GM06990 (cell line): ENCODE results near the gene ELOVL5.

Experiments
- DNase-seq: peaks from one replicate; pipeline ENCODE4 v3.0.0-alpha.2; 2011; ENCODE audit not compliant: insufficient read length; ENCODE audit errors: extremely low read depth
- H3K27me3 ChIP-seq: replicated peaks from 2 replicates; pipeline ENCODE4 v1.6.0; 2011; ENCODE audit warnings: low read length; ENCODE audit not compliant: control insufficient read depth, insufficient read depth
- H3K36me3 ChIP-seq: 2 replicates; pipeline ENCODE4 v1.5.1; 2011; ENCODE audit warnings: low read length; ENCODE audit not compliant: control insufficient read depth, insufficient read depth
- H3K4me3 ChIP-seq: replicated peaks from 2 replicates; pipeline ENCODE4 v1.5.1; 2011; ENCODE audit warnings: low read depth, mild to moderate bottlenecking, control low read depth, low read length
- CTCF ChIP-seq: IDR thresholded peaks from 2 replicates; pipeline ENCODE4 v1.5.1; 2011; ENCODE audit warnings: low read length, control low read depth, mild to moderate bottlenecking, inconsistent platforms; ENCODE audit not compliant: insufficient read depth, poor library complexity, severe bottlenecking

Gene ELOVL5

GRCh38 chr6:53257001-53257400 lies 91.7 kb downstream of the ELOVL5 start:
- no peak for TF ChIP-seq CTCF
- Histone ChIP-seq H3K36me3 (peaks cover 9% of the 10 kb centered on the region), H3K27me3 (no peaks in the 10 kb centered on the region), H3K4me3 (no peak overlapping the region)
- no peak for DNase-seq

GRCh38 chr6:53252177-53252692 lies 96.5 kb downstream of the ELOVL5 start:
- Histone ChIP-seq H3K27me3 (no peaks in the 10 kb centered on the region), H3K4me3 (no peak overlapping the region), H3K36me3 (no peaks in the 10 kb centered on the region)
- TF ChIP-seq CTCF, result no peak
- DNase-seq, result no peak

GRCh38 chr6:53251033-53251672 lies 97.6 kb downstream of the ELOVL5 start:
- DNase-seq, result no peak

GRCh38 chr6:53250176-53251032 lies 98.3 kb downstream of the ELOVL5 start:
- no peak for DNase-seq
- H3K27me3 ChIP-seq, result no peaks in the 10 kb centered on the region
- H3K36me3 ChIP-seq, result no peaks in the 10 kb centered on the region
- H3K4me3 ChIP-seq, result no peak overlapping the region
- no peak for TF ChIP-seq CTCF

More at GRCh38 chr6:53251033-53251672, 97.6 kb downstream of the ELOVL5 start:
- H3K36me3 ChIP-seq, result no peaks in the 10 kb centered on the region
- TF ChIP-seq CTCF, result no peak
- no peak overlapping the region for H3K4me3 ChIP-seq
- H3K27me3 ChIP-seq, result no peaks in the 10 kb centered on the region

GRCh38 chr6:53246924-53247323 lies 101.8 kb downstream of the ELOVL5 start:
- Histone ChIP-seq H3K36me3 (no peaks in the 10 kb centered on the region), H3K4me3 (no peak overlapping the region), H3K27me3 (no peaks in the 10 kb centered on the region)
- no peak for DNase-seq
- no peak for TF ChIP-seq CTCF
